Spleen (tissue), 7 donors: ENCODE results near the gene USPL1.

ENCODE experiments used
- CTCF ChIP-seq, 11 experiments: fragments of 200-600 bp in 7 of 11; fragments of 450-650 bp in 4 of 11; sonication (generic) in 4 of 11; IDR thresholded peaks in 8 of 11; conservative IDR thresholded peaks in 3 of 11; 1 replicate in 7 of 11; 2 replicates in 4 of 11; pipeline versions ENCODE4 v1.4.0 to v1.8.0; 2016 to 2021; ENCODE audit warnings: antibody characterized with exemption in 11 of 11, inconsistent platforms in 4 of 11, mild to moderate bottlenecking in 1 of 11
- POLR2A ChIP-seq, 3 donors: fragments of 450-650 bp; IDR thresholded peaks; one replicate each; pipeline ENCODE4 v1.5.1; 2017; ENCODE audit warnings: antibody characterized with exemption in 3 of 3, mild to moderate bottlenecking in 1 of 3
- POLR2AphosphoS5 ChIP-seq, 3 donors: sonication (generic); formaldehyde crosslinking; IDR thresholded peaks; one replicate each; pipeline ENCODE4 v1.5.1; 2017; ENCODE audit warnings: antibody characterized with exemption in 3 of 3
- donor health status: DM: no; HTN: no; CAD: no; lungs with moderate emphysema.
- donor health status: DM: no; HTN: no; CAD: no.
- donor health status: DM: no; HTN: no; CAD: no.

GRCh38 chr13:30570691-30571090 lies 47.0 kb upstream of the USPL1 start:
- TF ChIP-seq POLR2A (IDR thresholded peaks at IDR 0.05) (no peak), CTCF (IDR thresholded peaks at IDR 0.05 in 8 of 11, conservative IDR thresholded peaks at IDR 0.05 in 3 of 11) (no peak), POLR2AphosphoS5 (IDR thresholded peaks at IDR 0.05) (no peak)
